HG03139 (cell line): ENCODE data around the gene AFTPH.
A peak's percentile ranks its signal among the peaks of the same experiment; 100 is the strongest.
"Not testable (repeated sequence)": the region's sequence is repeated elsewhere in the genome, so short reads cannot be mapped to it uniquely, and the experiment has no call there.

Experiments used
- ATAC-seq: cut with Tn5 transposase; IDR thresholded peaks from one replicate; pipeline ENCODE4 v1.9.1; 2021; ENCODE audit not compliant: unreplicated experiment

AFTPH gene

DNA sequence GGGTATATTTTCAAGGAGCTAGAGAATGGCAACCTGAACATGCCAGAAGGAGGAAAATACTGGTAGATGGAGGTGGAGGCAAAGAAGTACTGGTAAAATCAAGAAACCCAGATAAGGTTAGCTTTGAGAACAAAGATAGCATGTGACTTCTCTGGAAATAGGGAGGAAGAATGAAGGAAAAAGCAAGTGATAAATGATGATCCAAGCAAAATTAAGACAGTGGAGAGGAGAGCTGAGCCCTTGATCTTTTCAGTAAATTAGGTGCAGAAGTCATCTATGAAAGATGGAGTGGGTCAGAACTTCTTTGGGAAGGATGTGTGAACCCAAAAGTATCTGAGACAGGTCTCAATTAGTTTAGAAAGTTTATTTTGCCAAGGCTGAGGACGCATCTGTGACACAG, 25.7 kb upstream of the AFTPH start:
- ATAC-seq: no peak

DNA sequence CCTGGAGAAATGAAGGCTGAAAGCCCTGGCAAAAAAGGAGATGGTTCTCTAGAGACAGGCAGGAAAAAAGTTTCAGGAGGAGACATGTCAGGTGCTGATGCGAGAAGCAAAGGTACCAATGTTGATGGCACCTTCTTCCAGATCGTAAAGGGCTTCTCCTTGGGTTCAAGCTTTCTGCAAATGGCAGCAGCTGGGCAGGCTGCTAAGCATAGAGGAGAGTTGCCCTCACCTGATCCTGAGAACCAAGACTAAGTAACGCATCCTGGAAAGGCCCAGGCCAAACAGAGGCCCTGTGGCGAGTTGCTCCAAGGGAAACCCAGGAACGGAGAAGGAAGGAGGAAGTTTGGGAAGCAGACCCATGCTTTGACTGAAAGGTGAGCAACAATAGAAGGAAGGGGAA, 23.6 kb upstream of the AFTPH start:
- ATAC-seq: no peak

DNA sequence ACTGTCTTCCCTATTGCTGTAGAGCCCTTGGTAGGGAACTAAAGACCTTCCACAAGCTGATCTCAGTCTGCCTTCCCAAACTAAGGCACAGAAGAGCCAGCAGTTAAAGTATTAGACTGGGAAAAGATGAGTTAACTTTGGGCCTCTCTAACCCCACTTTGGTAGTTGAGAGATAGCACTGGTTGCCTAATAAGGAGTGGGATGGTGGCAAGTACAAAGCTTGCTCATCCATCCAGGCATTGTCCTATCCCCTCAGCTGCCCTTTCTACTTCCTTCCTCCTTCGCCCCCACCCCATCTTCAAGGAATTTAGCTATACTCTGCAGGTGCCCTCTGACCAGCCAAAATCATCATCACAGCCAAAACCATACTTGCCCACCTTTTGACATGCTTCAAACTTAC, 22.2 kb upstream of the AFTPH start:
- ATAC-seq: no peak

DNA sequence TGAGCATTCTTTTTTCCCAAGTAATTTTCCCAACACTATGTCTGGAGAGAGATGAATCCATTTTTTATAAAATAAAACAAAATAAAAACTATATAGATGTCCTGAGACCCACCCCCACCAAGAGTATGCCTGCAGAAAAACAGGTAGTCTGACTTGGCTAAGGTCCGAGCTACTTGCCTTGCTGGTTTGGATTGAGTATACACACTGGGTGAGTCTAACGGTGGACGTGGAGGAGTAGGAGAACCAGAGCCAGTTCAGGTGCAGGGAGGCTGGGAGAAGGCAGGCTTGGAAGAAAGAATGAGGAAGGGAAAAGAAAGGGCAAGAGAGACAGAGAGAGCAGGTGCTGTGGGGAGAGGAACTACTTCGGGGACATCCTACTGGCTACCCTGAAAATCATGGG, 21.3 kb upstream of the AFTPH start:
- no peak for ATAC-seq

DNA sequence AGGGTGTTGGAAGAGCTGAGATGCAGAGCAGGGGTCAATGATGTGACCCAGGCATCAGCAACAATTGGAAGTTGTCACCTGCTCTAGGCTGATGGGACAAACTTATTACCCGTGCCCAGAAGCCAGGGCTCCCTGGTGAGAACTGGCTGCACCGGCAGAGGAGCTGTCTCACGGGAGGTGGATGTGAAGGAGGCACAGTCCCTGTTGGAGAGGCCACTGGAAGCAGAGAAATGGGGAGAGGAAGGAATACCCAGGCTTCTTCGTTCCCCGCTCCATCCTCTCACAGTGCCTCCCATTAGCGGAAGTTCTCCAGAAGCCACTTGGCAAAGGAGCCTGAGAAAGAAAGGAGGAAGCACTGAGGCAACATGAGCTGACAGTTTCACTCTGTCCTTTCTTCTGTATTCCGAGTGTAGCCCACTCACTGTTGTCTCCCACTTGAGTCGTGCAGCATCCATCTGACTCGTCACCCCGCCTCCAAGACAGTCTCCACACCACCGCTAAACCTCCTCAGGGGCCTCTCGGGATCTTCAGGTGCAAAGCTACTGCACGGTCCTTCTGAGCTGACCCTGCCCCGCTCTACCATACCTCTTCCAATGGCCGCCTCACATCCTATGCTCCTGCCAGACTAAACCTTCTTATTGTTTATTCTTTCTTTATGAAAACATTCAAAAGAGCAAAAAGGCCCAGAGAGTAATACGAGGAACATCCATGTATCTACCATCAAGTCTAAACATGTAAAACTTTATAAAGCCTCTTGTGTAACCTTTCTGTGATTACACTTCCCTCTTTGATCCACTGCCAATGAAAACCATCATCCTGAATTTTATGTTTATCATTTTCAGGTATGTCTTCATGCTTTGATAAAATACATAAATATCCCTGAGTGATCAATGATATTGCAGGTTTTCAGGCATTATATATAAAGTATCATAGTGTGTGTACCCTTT, 19.1 kb upstream of the AFTPH start:
- ATAC-seq: no peak

DNA sequence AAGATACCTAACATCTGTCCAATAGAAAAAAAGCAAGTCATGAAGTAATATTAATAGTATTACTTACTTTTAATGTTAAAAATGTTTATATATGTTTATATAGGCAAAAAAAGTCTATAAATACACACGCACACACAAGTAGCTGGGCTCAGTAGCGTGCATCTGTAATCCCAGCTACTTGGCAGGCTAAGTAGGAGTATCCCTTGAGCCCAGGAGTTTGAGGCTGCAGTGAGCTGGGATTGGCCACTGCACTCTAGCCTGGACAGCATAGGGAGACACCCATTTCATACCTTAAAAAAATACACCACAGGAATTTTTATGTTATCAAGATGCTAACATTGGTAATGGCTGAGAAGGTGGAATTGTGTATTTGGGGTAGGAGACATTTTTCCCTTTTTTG, 17.4 kb upstream of the AFTPH start:
- ATAC-seq: no peak

DNA sequence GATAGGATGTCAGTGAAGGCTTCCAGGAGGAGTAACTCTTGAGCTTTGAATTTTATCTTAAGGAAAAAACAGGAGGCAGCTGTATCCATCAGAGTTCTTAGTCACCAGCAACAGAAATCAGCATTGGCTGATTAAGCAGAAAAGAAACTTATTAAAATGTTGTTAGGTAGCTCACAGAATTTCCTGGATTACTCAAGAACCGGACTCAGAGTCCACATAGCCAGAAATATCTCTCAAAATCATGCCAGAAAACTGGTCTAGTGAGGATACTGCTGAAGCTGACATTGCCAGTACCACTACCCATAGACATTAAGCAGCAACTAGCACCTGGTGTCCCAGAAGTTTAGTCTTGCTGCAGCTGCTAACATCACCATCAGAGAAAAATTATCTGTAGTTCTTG, 10.1 kb upstream of the AFTPH start:
- no peak for ATAC-seq

DNA sequence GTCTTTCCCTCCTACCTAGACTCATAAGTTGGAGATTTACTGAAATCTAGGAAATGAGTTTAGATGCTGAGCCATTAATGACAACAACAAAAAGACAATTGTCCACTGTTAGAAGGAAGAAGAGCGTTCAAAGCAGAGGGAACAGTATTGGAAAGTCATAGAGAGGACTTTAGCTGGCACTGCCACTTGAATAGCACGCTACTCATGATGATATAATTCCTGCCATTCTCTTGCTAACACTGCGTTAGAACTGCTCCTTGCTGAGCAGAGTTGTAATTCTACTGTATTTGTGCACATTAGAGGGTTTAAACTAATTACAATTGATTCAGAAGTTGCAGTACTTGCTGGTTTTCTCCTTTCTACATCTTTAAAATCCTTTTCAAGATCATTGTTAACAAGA, 9.0 kb upstream of the AFTPH start:
- ATAC-seq: no peak

DNA sequence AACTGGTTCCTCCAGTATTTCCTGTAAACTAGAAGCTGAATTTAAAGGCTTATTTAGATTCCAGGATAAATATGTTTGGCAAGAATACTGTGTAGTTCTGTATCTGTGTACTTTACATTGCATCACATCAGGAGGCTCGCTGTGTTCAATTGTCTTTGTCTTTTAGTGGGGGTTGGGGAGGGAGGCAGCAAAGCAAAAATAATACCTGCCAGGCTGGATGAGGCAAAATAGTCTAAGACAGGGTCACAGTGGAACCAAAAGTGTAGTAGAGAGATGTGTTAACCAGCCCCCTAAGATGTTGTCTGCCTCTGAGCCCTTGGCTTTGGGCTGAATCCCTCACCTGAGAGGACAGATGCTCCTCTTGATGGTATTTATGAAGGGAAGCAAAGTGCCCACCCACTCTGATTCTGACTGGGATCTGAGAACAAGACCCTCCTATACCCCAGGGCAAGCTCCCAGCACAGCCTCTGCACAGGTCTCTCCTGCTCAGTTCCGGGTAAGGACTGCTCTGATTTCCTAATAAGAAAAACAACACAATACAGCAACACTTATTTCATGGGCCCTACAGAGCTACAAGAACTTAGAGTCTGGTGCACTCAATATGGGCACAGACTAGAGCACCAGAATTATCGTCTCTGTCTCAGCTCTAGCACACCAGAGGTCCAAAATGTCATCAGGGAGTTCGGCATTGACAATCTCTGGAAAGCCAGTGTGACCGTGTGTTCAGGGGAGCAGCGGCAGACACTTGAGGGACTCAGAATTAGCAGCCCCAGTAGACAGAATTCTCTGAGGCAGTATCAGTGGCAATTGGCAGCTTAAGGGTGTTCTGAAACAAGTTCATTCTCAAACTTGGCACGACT, 7.2 kb upstream of the AFTPH start:
- ATAC-seq: no peak

DNA sequence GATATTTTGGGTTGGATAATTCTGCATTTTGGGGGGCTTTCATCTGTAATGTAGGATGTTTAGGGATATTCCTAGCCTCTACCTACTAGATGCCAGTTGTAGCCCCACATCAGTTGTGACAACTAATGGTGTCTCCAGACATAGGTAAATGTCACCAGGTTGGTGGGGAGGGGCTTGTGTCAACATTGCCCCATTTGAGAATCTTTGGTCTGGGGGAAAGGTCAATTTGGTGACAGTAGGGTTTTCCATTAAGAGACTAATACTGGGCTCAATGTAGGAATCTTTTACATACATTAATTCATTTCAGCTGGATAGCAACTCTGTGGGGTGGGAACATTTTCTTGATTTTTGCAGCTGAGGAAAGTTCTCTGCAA, 6.6 kb upstream of the AFTPH start:
- no peak for ATAC-seq

DNA sequence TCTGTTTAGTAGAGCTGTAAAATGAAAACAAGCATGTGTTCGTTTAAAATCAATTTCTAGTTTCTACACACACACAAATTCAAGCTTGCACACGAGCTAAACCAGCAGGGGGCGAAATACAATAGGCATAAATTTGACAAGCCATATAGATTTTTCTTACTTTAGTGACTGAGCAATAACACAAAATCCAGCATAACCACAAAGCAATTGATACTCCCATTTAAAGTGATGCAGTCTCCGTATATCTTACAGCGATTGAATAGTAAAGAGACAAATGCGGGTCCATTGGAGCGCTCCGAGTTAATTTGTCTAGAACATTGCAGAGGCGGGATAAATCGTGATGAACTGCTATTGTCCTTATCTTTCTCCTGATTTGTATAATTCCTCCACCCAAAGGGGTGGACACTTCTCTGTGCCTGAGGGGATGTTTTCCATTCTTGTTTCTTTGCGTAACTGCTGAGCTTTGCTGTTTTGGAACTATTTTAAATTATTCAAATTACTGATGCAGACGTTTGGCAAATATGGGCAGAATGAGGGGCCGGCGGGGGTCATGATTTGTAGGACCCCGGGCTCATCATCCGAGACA, 1.2 kb upstream of the AFTPH start:
- ATAC-seq: no peak

DNA sequence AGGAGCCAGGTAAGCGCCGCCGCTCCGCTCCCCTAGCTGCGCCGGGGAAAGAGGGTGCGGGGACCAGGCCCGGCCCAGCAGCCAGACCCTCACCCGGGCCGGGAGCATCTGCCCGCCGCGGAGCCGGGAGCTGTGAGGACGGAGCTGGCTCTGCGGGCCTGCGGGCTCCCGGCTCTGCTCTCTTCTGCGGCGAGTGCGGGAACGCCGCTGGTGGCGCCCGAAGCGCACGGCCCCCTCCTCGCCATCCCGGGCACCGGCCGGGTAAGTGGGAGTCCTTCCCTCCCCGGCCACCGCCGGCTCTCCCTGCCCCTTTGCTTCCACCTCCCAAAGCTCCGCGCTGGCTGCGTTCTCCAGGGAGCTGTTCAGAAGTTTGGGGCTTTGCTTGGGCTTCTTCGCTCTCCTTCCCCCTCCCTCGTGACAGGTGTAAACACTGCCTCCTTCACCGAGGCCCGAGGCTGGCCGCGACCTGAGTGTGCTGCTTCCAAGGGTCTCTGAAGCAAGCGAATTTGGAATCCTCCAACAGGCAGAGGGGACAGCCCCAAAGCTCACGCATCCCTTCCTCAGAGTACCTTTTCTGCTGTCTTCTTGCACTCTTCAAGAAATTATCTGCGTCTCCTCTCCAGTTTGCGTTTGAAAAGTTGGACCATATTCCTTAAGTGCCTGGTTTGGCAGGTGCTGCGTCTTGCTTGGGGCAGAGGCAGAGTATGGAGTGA, 632 bp downstream of the AFTPH start:
- ATAC-seq: peak; percentile 16

DNA sequence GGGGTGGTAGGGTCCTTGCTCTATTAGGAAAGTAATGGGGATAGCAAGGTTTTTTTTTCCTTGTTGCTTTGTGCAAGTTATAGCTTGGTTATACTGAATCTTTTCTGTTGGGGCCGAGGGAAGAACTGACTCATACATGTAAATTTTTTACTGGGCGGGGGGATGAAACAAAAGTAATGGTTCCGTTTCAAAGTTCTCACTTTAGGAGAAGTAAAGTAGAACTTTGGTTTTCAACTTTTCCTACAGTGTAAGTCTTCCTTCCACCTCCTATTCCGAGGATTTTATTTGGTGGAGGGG, 1.1 kb downstream of the AFTPH start:
- ATAC-seq: no peak

DNA sequence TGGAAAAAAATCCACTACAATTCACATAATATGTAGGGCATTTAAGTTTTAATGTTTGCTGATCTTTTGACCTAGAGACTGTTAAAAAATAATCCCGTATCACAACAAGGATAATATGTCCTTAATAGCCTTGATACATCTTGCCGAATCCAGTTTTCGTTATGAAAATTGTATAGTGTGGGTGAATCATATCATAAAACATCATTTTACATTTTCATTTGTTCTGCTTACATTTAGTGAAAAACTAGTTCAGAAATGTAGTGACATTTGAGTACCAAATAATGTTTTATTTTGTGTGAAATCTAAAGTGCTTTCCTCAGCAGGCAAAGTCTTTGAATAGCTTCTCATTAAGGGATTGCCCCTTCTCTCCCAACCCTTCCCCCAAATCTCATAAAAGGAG, 1.9 kb downstream of the AFTPH start:
- no peak for ATAC-seq

DNA sequence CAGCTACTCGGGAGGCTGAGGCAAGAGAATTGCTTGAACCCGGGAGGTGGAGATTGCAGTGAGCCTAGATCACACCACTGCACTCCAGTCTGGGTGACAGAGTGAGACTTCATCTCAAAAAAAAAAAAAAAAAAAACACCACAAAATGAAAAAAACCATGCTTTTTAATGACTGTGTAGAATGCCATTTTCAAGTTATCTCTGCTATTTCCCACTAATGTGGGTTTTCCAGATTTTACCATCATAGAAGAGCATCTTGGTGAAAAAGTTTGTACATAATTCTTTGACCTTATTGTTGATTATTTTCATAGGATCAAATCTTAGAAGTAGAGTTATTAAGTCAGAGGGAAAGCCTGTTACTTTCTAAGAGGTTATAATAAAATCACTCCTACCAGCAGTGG, 6.8 kb downstream of the AFTPH start:
- ATAC-seq: not testable (repeated sequence)

DNA sequence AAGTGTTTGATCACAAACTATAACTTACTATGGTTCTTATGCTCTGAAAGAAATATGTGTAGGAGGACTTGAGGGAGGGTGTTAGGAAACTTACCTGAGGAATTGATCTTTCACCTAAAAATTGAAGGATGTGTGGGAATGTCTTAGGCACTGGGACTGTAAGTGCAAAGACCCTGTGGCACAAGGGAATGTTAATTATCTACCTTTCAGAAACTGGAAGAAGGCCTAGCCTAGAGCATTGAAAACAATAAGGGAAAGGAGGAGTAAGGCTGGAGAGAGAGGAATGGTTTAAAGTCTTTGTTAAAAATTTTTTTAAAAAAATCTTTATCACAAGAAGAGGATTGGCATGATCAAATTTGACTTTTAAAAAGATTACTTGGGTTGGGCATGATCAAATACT, 7.9 kb downstream of the AFTPH start:
- ATAC-seq: no peak

DNA sequence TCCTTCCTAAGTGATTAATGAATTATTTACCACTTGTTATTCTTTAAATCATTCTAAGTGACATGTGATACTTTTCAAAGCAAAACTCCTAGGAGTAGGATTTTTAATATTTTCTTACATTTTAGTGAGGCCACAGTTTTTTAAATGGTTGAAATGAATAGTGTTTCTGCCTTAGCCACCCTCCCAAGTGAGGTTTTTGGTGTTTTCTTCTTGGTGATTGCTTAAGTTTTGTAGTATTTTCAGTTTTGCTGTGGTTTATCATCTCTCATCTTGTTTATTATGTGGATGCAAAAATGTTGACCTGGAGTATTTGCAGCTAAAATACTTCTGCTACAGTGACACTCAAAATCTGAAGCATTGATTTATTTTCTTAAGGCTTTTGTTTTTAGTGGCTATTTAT, 9.8 kb downstream of the AFTPH start:
- ATAC-seq: no peak

DNA sequence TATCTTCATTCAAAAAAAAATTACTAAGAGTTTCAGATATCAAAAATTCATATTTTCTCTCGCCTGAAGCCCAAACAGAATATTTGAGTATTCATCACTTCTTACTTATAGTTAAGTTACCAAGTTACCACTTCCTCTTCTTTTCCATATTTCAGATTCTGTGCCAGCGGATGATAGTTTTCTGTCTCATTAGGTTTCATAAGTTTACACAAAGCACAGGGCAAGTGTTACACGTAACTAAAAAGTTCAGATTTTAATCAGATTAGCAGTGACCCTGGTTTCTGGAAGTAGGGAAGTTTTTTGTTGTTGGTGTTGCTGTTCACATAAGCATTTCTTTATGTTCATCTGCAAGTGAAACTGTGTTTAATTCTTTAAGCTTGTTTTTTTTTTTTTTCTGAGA, 10.2 kb downstream of the AFTPH start:
- no peak for ATAC-seq

DNA sequence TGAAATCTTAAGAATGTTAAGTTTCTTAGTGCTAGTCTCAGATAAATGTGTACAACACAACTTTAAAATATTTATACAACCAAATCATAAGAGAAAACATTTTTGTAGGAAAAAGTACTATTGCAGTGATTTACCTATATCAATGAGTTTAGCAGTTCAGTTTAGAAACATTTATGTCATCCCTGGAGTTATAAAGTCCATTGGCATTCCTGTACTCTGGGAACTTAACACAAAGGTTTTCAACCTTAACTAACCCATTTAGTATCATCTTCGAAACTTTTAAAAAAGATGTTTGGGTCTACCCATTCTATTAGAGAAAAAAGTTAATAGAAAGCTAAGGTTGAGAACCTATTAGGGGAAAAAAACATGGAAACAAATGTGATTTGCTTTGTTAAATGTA, 10.9 kb downstream of the AFTPH start:
- no peak for ATAC-seq

DNA sequence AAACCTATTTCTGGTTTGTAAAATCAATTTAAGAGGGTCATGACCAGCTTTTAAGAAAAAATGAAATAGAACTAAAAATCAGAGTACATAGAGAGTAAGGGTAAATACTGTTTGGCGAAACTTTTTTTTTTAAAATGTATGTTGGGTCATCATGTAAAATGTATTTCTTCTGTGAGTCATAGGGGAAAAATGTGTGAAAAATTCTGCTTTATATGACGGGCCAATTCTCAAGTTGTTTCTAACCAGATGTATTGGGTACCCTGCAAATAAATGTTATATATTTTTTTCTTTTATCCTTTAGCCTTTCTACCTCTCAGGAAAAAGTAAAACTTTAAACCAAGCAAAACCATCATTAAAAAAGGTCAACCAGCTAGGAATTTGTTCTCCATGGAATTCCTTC, 13.9 kb downstream of the AFTPH start:
- ATAC-seq: no peak

DNA sequence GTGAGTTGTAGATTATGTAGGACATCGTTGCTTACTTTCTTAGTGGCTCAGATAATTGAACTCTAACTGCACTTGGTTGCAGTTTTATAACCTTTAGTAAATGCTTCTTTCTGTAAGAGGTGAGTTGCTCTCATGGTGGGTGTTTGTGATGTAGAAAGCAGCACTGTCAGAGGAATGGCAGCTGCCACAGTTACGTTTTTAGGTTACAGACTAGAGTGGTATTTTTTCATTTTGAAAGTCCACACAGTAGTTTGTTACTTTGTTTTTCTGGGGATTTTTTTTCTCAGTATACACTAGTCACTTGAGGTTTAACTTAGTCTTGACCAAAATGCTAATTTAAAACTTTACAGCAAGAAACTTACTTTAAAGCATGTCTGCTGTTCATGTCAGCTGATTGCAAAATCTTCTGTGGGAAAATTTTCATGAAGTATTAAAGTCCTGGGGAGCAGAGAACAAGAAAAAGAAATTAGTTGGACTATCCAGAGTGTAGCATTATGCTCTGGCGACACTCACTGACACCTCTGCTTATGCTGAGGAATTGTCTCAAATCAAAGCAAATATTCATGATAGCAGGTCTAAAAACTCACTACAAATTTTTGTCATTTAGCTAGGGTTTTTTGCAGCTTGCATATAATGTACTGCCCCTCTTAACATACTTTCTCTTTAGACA, 14.8 kb downstream of the AFTPH start:
- ATAC-seq: no peak
